Measurements from ENCODE around the gene NKAIN4.

The NKAIN4 gene

GRCh38 chr20:63216041-63216848 is 38.0 kb downstream of the NKAIN4 start, which contains the start of gene YTHDF1:
YTHDF1 (minus strand) TSS chr20:63216131; CDS start chr20:63215892, 239 bp downstream.
- FAIRE-seq = no peak

GRCh38 chr20:63215101-63216040 is 38.9 kb downstream of the NKAIN4 start:
- FAIRE-seq = no peak

- FAIRE-seq = no peak
These were observed 39.7 kb downstream of the NKAIN4 start for GRCh38 chr20:63214514-63214913.

- no peak for FAIRE-seq
These were observed 41.5 kb downstream of the NKAIN4 start for GRCh38 chr20:63212792-63213191.

- FAIRE-seq = no peak
These were observed 41.9 kb downstream of the NKAIN4 start for GRCh38 chr20:63212393-63212730.

GRCh38 chr20:63210011-63210605 is 44.2 kb downstream of the NKAIN4 start:
- no peak for FAIRE-seq

- no peak for FAIRE-seq
These were observed 45.8 kb downstream of the NKAIN4 start for GRCh38 chr20:63208346-63208909.

GRCh38 chr20:63206878-63207277 is 47.4 kb downstream of the NKAIN4 start:
- FAIRE-seq = no peak

GRCh38 chr20:63205896-63206295 is 48.4 kb downstream of the NKAIN4 start:
- no peak for FAIRE-seq

- FAIRE-seq = no peak
These were observed 49.9 kb downstream of the NKAIN4 start for GRCh38 chr20:63204362-63204761.

GRCh38 chr20:63202811-63203526 is 51.3 kb downstream of the NKAIN4 start:
- FAIRE-seq = no peak

- FAIRE-seq = no peak
These were observed 52.2 kb downstream of the NKAIN4 start for GRCh38 chr20:63202021-63202420.

GRCh38 chr20:63198606-63199005 is 55.7 kb downstream of the NKAIN4 start:
- FAIRE-seq = no peak

- no peak for FAIRE-seq
These were observed 57.3 kb downstream of the NKAIN4 start for GRCh38 chr20:63196768-63197470.

GRCh38 chr20:63194797-63195173 is 59.5 kb downstream of the NKAIN4 start:
- no peak for FAIRE-seq

GRCh38 chr20:63194007-63194796 is 60.1 kb downstream of the NKAIN4 start:
- FAIRE-seq = no peak

GRCh38 chr20:63192721-63193120 is 61.5 kb downstream of the NKAIN4 start:
- FAIRE-seq = no peak

- no peak for FAIRE-seq
These were observed 62.9 kb downstream of the NKAIN4 start for GRCh38 chr20:63191400-63191799.

- no peak for FAIRE-seq
These were observed 63.4 kb downstream of the NKAIN4 start for GRCh38 chr20:63190828-63191227.

Measured in G401.6 (cell line).